PC-9 (cell line): Measurements from ENCODE around the gene PDHX. TPM values are rescaled to one million over a fixed set of nuclear protein-coding genes. Genes with fewer than 3 reads are reported as not detected.

Experiments
- BruUV-seq: library from RNA; stranded (reverse); fragments of 400-500 nt; replicated peaks from 2 replicates; lab custom pipeline; 2021; lab: Mats Ljungman, UMichigan
- CTCF ChIA-PET: fragments of 300-600 bp; sonication (Branson Sonifier 250); formaldehyde crosslinking; loops from one replicate; lab custom pipeline; 2022; ENCODE audit warnings: antibody characterized with exemption; lab: Charles Lee
- POLR2A ChIA-PET: fragments of 300-600 bp; sonication (Branson Sonifier 250); formaldehyde crosslinking; loops from one replicate; lab custom pipeline; 2022; ENCODE audit warnings: antibody characterized with exemption; ENCODE audit not compliant: unreplicated experiment; lab: Charles Lee
- DNase-seq, 2 experiments: peaks; one replicate each; pipeline versions ENCODE4 v3.0.0 to v3.0.0-alpha.2; 2015 to 2022; ENCODE audit warnings: mixed read lengths in 1 of 2
- H2AFZ ChIP-seq: fragments of 200-600 bp; sonication (generic); 2 replicates; pipeline ENCODE4 v1.8.1; 2017; ENCODE audit warnings: antibody characterized with exemption
- H3F3A ChIP-seq: fragments of 200-600 bp; sonication (generic); 2 replicates; pipeline ENCODE4 v1.8.1; 2017; ENCODE audit warnings: antibody characterized with exemption, mild to moderate bottlenecking, low read depth; ENCODE audit not compliant: insufficient read depth
- H3K27ac ChIP-seq: fragments of 200-600 bp; sonication (generic); 2 replicates; pipeline ENCODE4 v1.6.1; 2016; ENCODE audit warnings: mixed run types
- H3K27me3 ChIP-seq: fragments of 200-600 bp; sonication (generic); 2 replicates; pipeline ENCODE4 v1.6.1; 2016; ENCODE audit warnings: low read depth, mixed run types; ENCODE audit not compliant: insufficient read depth
- H3K36me3 ChIP-seq: fragments of 200-600 bp; sonication (generic); 2 replicates; pipeline ENCODE4 v1.6.1; 2016; ENCODE audit warnings: low read depth, mixed run types
- H3K4me1 ChIP-seq: fragments of 200-600 bp; sonication (generic); replicated peaks from 2 replicates; pipeline ENCODE4 v1.6.1; 2016; ENCODE audit warnings: mixed run types; ENCODE audit not compliant: insufficient read depth
- H3K4me2 ChIP-seq: fragments of 200-600 bp; sonication (generic); 2 replicates; pipeline ENCODE4 v1.6.1; 2017; ENCODE audit warnings: mixed run types
- H3K4me3 ChIP-seq: fragments of 200-600 bp; sonication (generic); 2 replicates; pipeline ENCODE4 v1.6.1; 2016; ENCODE audit warnings: mixed run types
- H3K79me2 ChIP-seq: fragments of 200-600 bp; sonication (generic); 2 replicates; pipeline ENCODE4 v1.6.1; 2017; ENCODE audit warnings: low read depth, mixed run types
- H3K9me2 ChIP-seq: fragments of 200-600 bp; sonication (generic); 2 replicates; pipeline ENCODE4 v1.8.1; 2017; ENCODE audit warnings: mild to moderate bottlenecking; ENCODE audit not compliant: insufficient read depth
- H3K9me3 ChIP-seq: fragments of 200-600 bp; sonication (generic); 2 replicates; pipeline ENCODE4 v1.8.1; 2016; ENCODE audit warnings: low read depth; ENCODE audit not compliant: insufficient read depth
- H4K20me1 ChIP-seq: fragments of 200-600 bp; sonication (generic); 2 replicates; pipeline ENCODE4 v1.8.1; 2017; ENCODE audit not compliant: insufficient read depth
- EZH2 ChIP-seq: fragments of 200-600 bp; sonication (generic); IDR thresholded peaks from 2 replicates; pipeline ENCODE4 v1.8.0; 2017; ENCODE audit warnings: antibody characterized with exemption, low read depth
- intact Hi-C: fragments of 100-400 bp; cut with micrococcal nuclease; formaldehyde crosslinking; loops from one replicate; pipeline ENCODE4 v1.10.0; 2022; ENCODE audit not compliant: unreplicated experiment
- total RNA-seq: library from RNA; stranded (reverse); gene quantifications from 2 replicates; pipeline ENCODE4 v1.2.3, GENCODE V29; 2021
- TF ChIP-seq, protein P1 (sequence below): fragments of 200-600 bp; sonication (generic); conservative IDR thresholded peaks from 2 replicates; pipeline ENCODE4 v1.6.1; 2017; ENCODE audit warnings: mixed run types, antibody characterized with exemption, mild to moderate bottlenecking, moderate library complexity

The PDHX gene
- total RNA-seq, 1 experiment from 2014 or later: 47.0 TPM

GRCh38 chr11:34975482-34975881 is 59.1 kb downstream of the PDHX start:
- Histone ChIP-seq H4K20me1 (no peaks in the 10 kb centered on the region), H3K79me2 (peaks cover 27% of the 10 kb centered on the region), H3K4me3 (no peak overlapping the region), H3K27ac (peak overlapping the region; percentile 77), H2AFZ (no peak overlapping the region; the same call in 1 of the 2 replicates), H3K4me1 (peaks cover 58% of the 10 kb centered on the region), H3K9me3 (0 out of 2 replicates have a peak, but pooled peaks cover 2% of the 10 kb centered on the region), H3K9me2 (0 out of 2 replicates have a peak, but pooled peaks cover 3% of the 10 kb centered on the region), H3K27me3 (no peaks in the 10 kb centered on the region), H3K4me2 (peak overlapping the region; percentile 65), H3K36me3 (peaks cover 49% of the 10 kb centered on the region), H3F3A (peaks cover 45% of the 10 kb centered on the region)
- no TSS peak for BruUV-seq
- no peak for DNase-seq
- ChIA-PET CTCF (no interaction called here), POLR2A (interaction anchor here (0.6 kb wide), 2 partner anchors 12 to 179 kb away, joined by 4 to 8 read pairs; no protein-coding TSS in a partner anchor)
- intact Hi-C loops: no loop called here
- TF ChIP-seq, protein P1, sequence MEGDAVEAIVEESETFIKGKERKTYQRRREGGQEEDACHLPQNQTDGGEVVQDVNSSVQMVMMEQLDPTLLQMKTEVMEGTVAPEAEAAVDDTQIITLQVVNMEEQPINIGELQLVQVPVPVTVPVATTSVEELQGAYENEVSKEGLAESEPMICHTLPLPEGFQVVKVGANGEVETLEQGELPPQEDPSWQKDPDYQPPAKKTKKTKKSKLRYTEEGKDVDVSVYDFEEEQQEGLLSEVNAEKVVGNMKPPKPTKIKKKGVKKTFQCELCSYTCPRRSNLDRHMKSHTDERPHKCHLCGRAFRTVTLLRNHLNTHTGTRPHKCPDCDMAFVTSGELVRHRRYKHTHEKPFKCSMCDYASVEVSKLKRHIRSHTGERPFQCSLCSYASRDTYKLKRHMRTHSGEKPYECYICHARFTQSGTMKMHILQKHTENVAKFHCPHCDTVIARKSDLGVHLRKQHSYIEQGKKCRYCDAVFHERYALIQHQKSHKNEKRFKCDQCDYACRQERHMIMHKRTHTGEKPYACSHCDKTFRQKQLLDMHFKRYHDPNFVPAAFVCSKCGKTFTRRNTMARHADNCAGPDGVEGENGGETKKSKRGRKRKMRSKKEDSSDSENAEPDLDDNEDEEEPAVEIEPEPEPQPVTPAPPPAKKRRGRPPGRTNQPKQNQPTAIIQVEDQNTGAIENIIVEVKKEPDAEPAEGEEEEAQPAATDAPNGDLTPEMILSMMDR: no peak
- no peak for TF ChIP-seq EZH2

GRCh38 chr11:34976496-34977088 is 60.2 kb downstream of the PDHX start:
- Histone ChIP-seq H3K79me2 (peaks cover 28% of the 10 kb centered on the region), H3K4me3 (peak overlapping the region; percentile 7; the same call in 1 of the 2 replicates), H3K4me1 (peaks cover 58% of the 10 kb centered on the region), H4K20me1 (no peaks in the 10 kb centered on the region), H3K27me3 (no peaks in the 10 kb centered on the region), H2AFZ (no peak overlapping the region), H3K4me2 (peak overlapping the region; percentile 65), H3K27ac (peak overlapping the region; percentile 77), H3K36me3 (peaks cover 46% of the 10 kb centered on the region), H3K9me3 (0 out of 2 replicates have a peak, but pooled peaks cover 2% of the 10 kb centered on the region), H3K9me2 (0 out of 2 replicates have a peak, but pooled peaks cover 3% of the 10 kb centered on the region), H3F3A (peaks cover 45% of the 10 kb centered on the region)
- intact Hi-C loops: loop anchor here (1.0 kb wide), 2 partner anchors 33 to 64 kb away; no protein-coding TSS in a partner anchor
- peak in 1 of 2 experiments; percentile 41 for DNase-seq
- POLR2A ChIA-PET: interaction anchor here (0.7 to 1.0 kb wide), 7 partner anchors 33 to 490 kb away, joined by 3 to 19 read pairs (median 4); no protein-coding TSS in a partner anchor
- BruUV-seq: TSS peak; percentile 33
- CTCF ChIA-PET: interaction anchor here (1.0 kb wide), 1 partner anchor 54 kb away, joined by 3 read pairs; no protein-coding TSS in a partner anchor
- TF ChIP-seq, protein P1: no peak
- TF ChIP-seq EZH2: no peak

DNA sequence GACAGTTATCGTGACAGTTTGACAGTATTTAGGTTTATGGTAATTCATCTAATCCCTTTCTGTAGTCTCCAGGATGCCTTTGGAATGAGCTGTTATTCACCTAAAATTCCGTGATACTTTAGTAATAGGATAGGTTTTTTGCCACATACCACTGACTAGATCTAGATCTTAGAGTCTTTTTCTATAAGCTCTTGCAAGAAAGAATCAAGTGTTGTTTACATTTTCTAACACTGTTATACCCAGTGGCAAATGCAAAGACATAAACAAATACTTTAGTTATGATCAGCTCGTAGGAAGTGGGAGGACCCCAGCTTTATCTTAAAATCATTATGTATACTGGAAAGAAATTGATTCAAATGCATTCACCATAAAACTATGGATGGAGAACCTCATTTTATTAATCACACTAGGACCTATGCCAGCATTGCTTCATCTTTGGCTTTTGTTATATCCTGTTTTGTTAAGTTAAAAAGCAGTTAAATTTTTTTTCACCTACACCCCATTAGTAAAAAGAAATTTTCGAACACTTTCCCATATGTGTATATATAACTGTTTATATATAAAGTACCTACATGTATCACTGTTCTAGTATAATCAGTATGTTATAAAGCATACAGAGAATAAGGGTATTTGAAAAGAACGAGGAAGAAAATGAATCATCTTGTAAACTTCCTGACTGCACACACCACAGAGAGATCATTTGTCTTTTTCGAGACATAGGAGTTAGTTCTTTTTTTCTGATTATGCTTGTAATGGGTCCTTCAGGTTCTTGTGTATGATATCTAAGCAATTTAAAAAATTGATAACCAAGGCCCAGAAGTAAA is 60.9 kb downstream of the PDHX start:
- intact Hi-C loops: loop anchor here (1.0 kb wide), 2 partner anchors 32 to 63 kb away; no protein-coding TSS in a partner anchor
- peak overlapping the region; percentile 77 for H3K27ac ChIP-seq
- H3K36me3 ChIP-seq: peaks cover 38% of the 10 kb centered on the region
- H3F3A ChIP-seq: peaks cover 45% of the 10 kb centered on the region
- peak in 1 of 2 experiments; percentile 99 for DNase-seq
- H2AFZ ChIP-seq: no peak overlapping the region
- H3K9me3 ChIP-seq: 0 out of 2 replicates have a peak, but pooled peaks cover 2% of the 10 kb centered on the region
- ChIA-PET CTCF (interaction anchor here (1.0 kb wide), 1 partner anchor 53 kb away, joined by 3 read pairs; no protein-coding TSS in a partner anchor), POLR2A (interaction anchor here (0.5 to 1.0 kb wide), 11 partner anchors 20 to 1824 kb away, joined by 3 to 19 read pairs (median 4); no protein-coding TSS in a partner anchor)
- peaks cover 28% of the 10 kb centered on the region for H3K79me2 ChIP-seq
- no peaks in the 10 kb centered on the region for H3K27me3 ChIP-seq
- peaks cover 58% of the 10 kb centered on the region for H3K4me1 ChIP-seq
- no TSS peak for BruUV-seq
- TF ChIP-seq, protein P1: no peak
- no peak for TF ChIP-seq EZH2
- H3K4me3 ChIP-seq: peak overlapping the region; percentile 22; the same call in 1 of the 2 replicates
- H3K9me2 ChIP-seq: 0 out of 2 replicates have a peak, but pooled peaks cover 3% of the 10 kb centered on the region
- H4K20me1 ChIP-seq: no peaks in the 10 kb centered on the region
- H3K4me2 ChIP-seq: peak overlapping the region; percentile 65
